ENCODE measurements around the gene RNF213.
"Not testable (repeated sequence)": the region's sequence is repeated elsewhere in the genome, so short reads cannot be mapped to it uniquely, and the experiment has no call there.

Gene RNF213

GRCh38 chr17:80307994-80308691 is 47.5 kb downstream of the RNF213 start:
- peak in 1 of 42 donors; percentile 4 for DNase-seq
- intact Hi-C loops (cut with DNase I): no loop called here

DNA sequence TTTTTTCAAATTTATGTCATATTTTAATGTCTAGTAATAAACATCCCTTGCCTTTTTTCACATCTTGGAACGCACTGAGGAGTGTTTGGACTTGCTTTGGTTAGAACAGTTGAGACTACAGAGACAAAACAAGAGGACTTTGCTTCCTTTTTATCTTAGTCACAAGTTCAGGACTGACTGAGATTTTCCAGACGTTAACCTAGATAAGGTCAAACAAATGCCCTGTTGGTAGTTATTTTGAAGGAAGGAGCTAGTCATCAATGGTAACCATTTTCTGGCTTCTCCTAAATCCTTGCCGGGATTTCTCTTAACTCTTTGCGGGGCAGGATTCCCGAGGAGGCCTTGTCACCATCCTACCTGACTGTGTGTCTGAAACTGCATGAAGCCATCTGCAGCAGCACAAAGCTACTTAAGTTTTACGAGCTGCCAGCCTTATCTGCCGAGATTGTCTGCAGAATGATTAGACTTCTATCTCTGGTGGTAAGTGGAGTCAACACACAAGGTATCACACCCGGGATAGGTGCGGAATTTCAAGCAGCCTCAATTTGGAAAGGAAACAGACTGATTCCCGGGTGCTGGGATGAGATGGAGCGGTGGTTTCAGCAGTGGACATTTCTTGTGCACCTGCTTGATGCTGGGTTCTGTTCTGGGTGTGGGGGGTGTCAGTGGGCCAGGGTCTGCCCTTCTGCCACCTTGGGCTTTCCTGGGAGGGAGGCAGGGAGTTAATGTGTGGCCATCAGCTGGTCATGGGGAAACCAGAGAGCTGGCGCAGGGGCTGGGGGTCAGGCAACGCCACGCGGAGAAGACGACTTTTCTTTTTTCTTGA is 48.3 kb downstream of the RNF213 start:
- intact Hi-C loops (cut with DNase I): no loop called here
- no peak for DNase-seq

DNA sequence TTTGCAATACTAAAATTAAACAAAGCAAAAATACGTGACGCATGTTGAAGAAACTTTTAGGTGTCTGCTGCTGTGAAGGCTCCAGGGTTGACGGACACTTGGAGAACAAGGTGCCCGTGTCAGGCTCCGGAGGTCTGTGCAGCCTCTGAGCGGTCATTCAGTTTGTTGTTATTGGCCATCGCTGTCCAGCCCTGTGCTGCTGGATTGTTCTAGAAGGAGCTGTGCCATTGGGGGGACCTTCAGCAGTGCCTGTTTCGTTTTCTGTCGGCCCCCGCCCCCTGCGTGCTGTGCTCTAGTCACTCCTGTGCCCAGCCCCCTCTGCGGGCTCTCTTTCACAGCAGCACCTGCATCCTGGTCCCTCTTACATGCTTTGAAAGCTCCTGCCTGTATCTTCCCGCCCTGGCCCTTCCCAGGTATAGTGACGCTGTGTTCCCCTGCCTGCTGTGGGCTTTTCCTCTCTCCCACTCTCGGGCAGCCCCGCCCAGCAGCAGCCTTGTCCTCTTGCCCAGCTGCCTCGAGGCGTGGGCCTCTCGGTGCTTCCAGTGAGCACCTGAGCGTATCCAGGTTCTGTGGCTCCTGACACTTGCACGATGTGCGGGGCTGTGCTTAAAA is 50.7 kb downstream of the RNF213 start:
- intact Hi-C loops (cut with DNase I): no loop called here
- peak in 1 of 42 donors; percentile 5 for DNase-seq

DNA sequence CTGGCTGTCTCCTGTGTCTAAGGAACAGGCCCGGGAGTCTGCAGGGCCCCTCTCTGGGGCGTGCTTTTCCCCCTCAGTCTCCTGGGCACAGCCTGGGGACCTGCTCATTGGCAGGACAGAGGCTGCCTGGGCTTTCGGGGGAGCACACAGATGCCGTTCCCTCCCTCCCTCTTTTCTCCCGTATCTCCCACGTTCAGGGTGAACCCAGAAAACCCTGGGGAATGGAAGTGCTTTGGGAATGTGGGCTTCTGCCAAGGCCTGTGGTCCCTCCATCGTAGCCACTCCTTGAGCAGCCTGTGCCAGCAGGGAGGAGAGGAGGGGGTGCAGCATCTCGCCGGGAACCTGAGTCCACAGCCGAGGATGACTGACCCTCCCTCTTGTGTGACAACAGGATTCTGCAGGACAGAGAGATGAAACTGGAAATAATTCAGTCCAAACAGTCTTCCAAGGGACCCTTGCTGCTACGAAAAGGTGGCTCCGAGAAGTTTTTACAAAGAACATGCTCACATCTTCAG is 52.0 kb downstream of the RNF213 start:
- DNase-seq: peak in 1 of 42 donors; percentile 4
- intact Hi-C loops (cut with DNase I): no loop called here

DNA sequence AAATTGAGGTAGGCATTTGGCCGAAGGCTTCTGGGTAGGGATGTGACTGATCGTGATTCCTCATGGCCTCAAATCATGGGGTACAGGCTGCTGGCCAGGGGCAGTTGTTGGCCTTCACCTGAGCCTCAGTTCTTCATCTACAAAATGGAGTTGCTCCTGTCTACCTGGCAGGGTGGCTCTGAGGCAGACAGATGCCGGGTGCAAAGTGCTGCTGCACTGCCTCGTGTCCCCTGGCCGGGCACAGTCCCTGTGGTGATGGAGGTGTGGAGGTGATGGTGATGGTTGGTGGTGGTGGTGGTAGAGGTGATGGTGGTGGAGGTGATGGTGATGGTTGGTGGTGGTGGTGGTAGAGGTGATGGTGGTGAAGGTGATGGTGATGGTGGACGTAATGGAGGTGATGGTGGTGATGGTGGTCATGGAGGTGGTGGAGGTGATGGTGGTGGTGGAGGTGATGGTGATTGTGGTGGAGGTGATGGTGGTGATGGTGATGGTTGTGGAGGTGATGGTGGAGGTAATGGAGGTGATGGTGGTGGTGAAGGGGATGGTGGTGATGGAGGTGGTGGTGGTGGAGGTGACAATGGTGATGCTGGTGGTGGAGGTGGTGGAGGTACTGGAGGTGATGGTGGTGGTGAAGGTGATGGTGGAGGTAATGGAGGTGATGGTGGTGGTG is 52.6 kb downstream of the RNF213 start:
- intact Hi-C loops (cut with DNase I): no loop called here
- DNase-seq: peak in 1 of 42 donors; percentile 4

DNA sequence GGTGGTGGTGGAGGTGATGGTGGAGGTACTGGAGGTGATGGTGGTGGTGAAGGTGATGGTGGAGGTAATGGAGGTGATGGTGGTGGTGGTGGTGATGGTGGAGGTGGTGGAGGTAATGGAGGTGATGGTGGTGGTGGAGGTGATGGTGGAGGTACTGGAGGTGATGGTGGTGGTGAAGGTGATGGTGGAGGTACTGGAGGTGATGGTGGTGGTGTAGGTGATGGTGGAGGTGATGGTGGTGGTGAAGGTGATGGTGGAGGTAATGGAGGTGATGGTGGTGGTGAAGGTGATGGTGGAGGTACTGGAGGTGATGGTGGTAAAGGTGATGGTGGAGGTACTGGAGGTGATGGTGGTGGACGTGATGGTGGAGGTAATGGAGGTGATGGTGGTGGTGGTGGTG is 53.3 kb downstream of the RNF213 start:
- intact Hi-C loops (cut with DNase I); DNase-seq: not testable (repeated sequence)

- peak in 1 of 42 donors; percentile 1 for DNase-seq
- intact Hi-C loops (cut with DNase I): no loop called here
Observed at GRCh38 chr17:80315517-80316182, 55.0 kb downstream of the RNF213 start.

DNA sequence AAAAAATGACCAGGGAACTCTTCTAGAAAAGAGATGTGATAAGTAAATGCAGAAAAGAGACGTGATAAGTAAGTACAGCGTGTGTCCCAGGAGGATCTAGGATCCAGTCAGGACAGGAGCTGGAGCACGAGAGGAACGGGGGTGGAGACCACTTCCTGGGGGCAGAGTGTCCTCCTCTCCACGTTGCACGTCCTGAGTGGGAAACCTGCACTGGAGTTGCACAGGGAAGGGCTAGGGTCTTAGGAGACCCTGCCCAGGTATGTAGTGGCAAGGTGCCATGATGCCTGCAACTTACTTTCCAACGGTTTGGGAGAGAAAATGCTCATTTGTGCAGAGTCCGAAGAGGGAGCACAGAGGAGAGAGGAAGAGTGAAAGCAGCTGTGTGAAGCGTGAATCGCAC is 55.8 kb downstream of the RNF213 start:
- intact Hi-C loops (cut with DNase I): no loop called here
- DNase-seq: peak in 1 of 42 donors; percentile 3

GRCh38 chr17:80316927-80317705 is 56.5 kb downstream of the RNF213 start:
- DNase-seq: peak; percentile 9 to 84 (median 48)
- intact Hi-C loops (cut with DNase I): no loop called here

DNA sequence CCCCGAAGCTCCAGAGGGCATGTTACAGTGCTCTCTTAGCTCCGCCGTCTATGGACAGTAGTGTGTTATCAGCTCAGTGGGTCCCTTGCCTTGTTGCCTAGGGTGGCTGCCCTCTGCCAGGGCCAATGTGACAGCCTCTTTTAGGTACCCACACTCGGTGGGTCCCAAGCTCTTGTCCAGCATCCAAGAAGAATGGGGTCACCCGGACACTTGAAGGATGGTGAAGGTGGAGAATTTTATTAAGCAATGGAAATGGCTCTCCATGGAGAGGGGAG is 57.0 kb downstream of the RNF213 start:
- no peak for DNase-seq
- intact Hi-C loops (cut with DNase I): no loop called here

GRCh38 chr17:80318166-80318565 is 57.5 kb downstream of the RNF213 start:
- intact Hi-C loops (cut with DNase I): no loop called here

GRCh38 chr17:80319262-80319998 is 58.8 kb downstream of the RNF213 start:
- intact Hi-C loops (cut with DNase I): no loop called here
- DNase-seq: peak in 1 of 42 donors; percentile 4

More at GRCh38 chr17:80318166-80318565, 57.5 kb downstream of the RNF213 start:
- DNase-seq: no peak

DNA sequence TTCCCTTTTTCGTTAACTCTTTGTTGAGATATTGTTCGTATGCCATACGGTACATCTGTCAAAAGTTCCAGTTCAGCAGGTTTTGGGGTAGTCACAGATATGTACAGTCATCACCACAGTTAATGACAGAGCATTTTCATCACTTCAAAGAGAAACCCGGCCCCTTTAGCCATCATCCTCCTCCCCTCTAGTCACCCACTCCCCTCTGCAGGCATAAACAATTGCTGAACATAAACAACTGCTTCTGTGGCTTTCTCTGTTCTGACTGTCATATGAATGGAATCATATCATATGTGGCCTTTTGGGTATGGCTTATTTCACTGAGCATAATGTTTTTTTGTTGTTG is 59.3 kb downstream of the RNF213 start:
- intact Hi-C loops (cut with DNase I): no loop called here
- DNase-seq: no peak

DNA sequence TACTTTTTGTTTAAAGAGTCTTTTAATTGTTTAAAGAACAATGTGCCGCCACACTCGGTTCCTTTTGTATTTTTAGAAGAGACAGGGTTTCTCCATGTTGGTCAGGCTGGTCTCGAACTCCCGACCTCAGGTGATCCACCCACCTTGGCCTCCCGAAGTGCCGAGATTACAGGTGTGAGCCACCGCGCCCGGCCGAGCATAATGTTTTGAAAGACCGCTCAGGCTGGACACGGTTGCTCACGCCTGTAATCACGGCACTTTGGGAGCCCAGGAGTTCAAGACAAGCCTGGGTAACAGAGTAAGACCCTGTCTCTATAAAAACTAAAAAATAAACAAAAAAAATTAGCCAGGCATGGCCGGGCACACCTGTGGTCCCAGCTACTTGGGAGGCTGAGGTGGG is 59.8 kb downstream of the RNF213 start:
- peak in 1 of 42 donors; percentile 10 for DNase-seq

DNA sequence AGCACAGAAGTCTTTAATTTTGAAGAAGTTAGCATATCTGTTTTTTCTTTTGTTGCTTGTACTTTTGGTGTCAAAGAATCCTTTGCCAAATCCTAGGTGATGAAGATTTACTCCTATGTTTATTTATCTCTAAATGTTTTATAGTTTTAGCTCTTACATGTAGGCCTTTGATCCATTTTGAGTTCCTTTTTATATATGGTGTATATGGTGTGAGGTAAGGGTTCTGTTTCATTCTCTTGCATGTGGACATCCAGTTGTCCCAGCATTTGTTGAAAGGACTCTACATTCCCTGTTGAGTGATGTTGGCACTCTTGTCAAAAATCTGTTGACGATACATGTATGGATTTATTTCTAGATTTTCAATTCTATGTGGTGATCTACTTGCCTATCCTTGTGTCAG is 62.2 kb downstream of the RNF213 start:
- DNase-seq: no peak
- intact Hi-C loops (cut with DNase I): no loop called here

More for the DNA sequence above, 59.8 kb downstream of the RNF213 start:
- intact Hi-C loops (cut with DNase I): no loop called here

DNA sequence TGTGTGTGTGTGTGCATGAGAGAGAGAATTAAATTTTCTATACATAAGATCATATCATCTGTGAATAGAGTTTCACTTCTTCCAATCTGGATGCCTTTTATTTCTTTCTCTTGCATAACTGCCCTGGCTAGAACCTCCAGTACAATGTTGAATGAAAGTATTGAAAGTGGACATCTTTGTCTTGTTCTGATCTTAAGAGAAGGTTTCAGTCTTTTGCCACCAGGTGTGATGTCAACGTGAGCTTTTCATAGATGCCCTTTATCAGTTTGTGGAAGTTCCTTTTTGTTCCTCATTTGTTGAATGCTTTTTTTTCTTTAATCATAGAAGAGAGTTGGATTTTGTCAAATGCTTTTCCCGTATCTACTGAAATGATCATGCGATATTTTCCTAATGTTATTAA is 63.3 kb downstream of the RNF213 start:
- no peak for DNase-seq
- intact Hi-C loops (cut with DNase I): no loop called here

- DNase-seq: no peak
- intact Hi-C loops (cut with DNase I): no loop called here
Observed at GRCh38 chr17:80327518-80327917, 66.9 kb downstream of the RNF213 start.

All from head of caudate nucleus (tissue), 42 donors.